ENCODE results near the gene AR. TPM values are rescaled to one million over a fixed set of nuclear protein-coding genes. Genes with fewer than 3 reads are reported as not detected.

AR gene
- total and polyA plus RNA-seq, 9 of the 15 experiments (the other 6 are each of a cell fraction or from before 2014, with no cell fraction given): 0.01 to 0.04 (median 0.01) TPM; not detected in 6

- DNase-seq (ENCODE audit: extremely low read depth in 1 of 4, low spot score in 3 of 4) (no peak), ATAC-seq (no peak), FAIRE-seq (no peak)
- Histone ChIP-seq H3K27ac (ENCODE audit: extremely low read depth, low read depth, low read length) (no peak overlapping the region), H3K4me2 (ENCODE audit: insufficient read depth, low read length) (no peak overlapping the region), H3K9me3 (replicated peaks; ENCODE audit: control insufficient read depth, insufficient read depth, low read depth, low read length) (no peaks in the 10 kb centered on the region), H3K9ac (ENCODE audit: insufficient read depth in 1 of 2, low read depth in 2 of 2, low read length in 2 of 2) (no peak overlapping the region), H3K4me1 (replicated peaks in 1 of 2; ENCODE audit: control insufficient read depth in 2 of 2, insufficient read depth in 2 of 2, low read length in 2 of 2) (no peaks in the 10 kb centered on the region), H3K27me3 (ENCODE audit: control insufficient read depth in 2 of 2, insufficient read depth in 2 of 2, low read length in 2 of 2) (no peaks in the 10 kb centered on the region), H3K36me3 (ENCODE audit: control insufficient read depth, insufficient read depth, low read length) (no peaks in the 10 kb centered on the region), H3K79me2 (ENCODE audit: control insufficient read depth, insufficient read depth, low read length) (no peaks in the 10 kb centered on the region), H2AFZ (ENCODE audit: low read depth, low read length) (no peak overlapping the region), H4K20me1 (replicated peaks; ENCODE audit: control insufficient read depth, insufficient read depth, low read length) (no peaks in the 10 kb centered on the region), H3K9me1 (ENCODE audit: control insufficient read depth, insufficient read depth, low read length) (no peaks in the 10 kb centered on the region), H3K4me3 (no peak overlapping the region)
- ChIA-PET POLR2A (no interaction called here), CTCF (ENCODE audit: low intra/inter-chr PET ratio) (no interaction called here)
- intact Hi-C loops (cut with micrococcal nuclease): no loop called here
- BruUV-seq (replicated peaks): no TSS peak
- in situ Hi-C loops (cut with MboI): no loop called here
- TF ChIP-seq ZNF133 (CRISPR knock-in tag; IDR thresholded peaks at IDR 0.05) (no peak), HEY1 (CRISPR knock-in tag; IDR thresholded peaks at IDR 0.05; ENCODE audit: borderline replicate concordance) (no peak), KDM2B (CRISPR knock-in tag; IDR thresholded peaks at IDR 0.05) (no peak), ZNF384 (IDR thresholded peaks at IDR 0.05; ENCODE audit: low read depth, low read length) (no peak), THRB (CRISPR knock-in tag; conservative IDR thresholded peaks at IDR 0.05) (no peak), ERF (CRISPR knock-in tag; IDR thresholded peaks at IDR 0.05) (no peak), SMARCC2 (IDR thresholded peaks at IDR 0.05; ENCODE audit: low read depth) (no peak), GATAD2A (IDR thresholded peaks at IDR 0.05) (no peak)
- TF ChIP-seq, protein P1, sequence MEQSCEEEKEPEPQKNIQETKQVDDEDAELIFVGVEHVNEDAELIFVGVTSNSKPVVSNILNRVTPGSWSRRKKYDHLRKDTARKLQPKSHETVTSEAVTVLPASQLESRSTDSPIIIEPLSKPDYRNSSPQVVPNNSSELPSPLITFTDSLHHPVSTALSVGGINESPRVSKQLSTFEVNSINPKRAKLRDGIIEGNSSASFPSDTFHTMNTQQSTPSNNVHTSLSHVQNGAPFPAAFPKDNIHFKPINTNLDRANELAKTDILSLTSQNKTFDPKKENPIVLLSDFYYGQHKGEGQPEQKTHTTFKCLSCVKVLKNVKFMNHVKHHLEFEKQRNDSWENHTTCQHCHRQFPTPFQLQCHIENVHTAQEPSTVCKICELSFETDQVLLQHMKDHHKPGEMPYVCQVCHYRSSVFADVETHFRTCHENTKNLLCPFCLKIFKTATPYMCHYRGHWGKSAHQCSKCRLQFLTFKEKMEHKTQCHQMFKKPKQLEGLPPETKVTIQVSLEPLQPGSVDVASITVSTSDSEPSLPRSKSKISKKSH (CRISPR knock-in tag; IDR thresholded peaks at IDR 0.05): no peak
Observed at GRCh38 chrX:67613366-67613765, 69.5 kb downstream of the AR start.

Measured in K562 (cell line).